Subcutaneous adipose tissue (tissue), 4 donors: Measurements from ENCODE around the gene DUSP1. TPM values are rescaled to one million over a fixed set of nuclear protein-coding genes. Genes with fewer than 3 reads are reported as not detected.

Experiments used
- total RNA-seq, 4 donors: library from RNA; depleted of rRNA; stranded (reverse); fragments of >200 nt; gene quantifications; one replicate each; pipeline ENCODE4 v1.1.0, GENCODE V29; 2016
- TF ChIP-seq, protein P1 (sequence below): fragments of 450-650 bp; IDR thresholded peaks from one replicate; pipeline ENCODE4 v1.5.1; 2016; ENCODE audit warnings: low read depth, mild to moderate bottlenecking, control low read depth, antibody characterized with exemption, moderate library complexity

Gene DUSP1
- total RNA-seq, 4 donors from 2014 or later, result 742 to 1,576 (median 1,059) TPM

GRCh38 chr5:172777881-172778814, 7.2 kb upstream of the DUSP1 start:
- TF ChIP-seq, protein P1, sequence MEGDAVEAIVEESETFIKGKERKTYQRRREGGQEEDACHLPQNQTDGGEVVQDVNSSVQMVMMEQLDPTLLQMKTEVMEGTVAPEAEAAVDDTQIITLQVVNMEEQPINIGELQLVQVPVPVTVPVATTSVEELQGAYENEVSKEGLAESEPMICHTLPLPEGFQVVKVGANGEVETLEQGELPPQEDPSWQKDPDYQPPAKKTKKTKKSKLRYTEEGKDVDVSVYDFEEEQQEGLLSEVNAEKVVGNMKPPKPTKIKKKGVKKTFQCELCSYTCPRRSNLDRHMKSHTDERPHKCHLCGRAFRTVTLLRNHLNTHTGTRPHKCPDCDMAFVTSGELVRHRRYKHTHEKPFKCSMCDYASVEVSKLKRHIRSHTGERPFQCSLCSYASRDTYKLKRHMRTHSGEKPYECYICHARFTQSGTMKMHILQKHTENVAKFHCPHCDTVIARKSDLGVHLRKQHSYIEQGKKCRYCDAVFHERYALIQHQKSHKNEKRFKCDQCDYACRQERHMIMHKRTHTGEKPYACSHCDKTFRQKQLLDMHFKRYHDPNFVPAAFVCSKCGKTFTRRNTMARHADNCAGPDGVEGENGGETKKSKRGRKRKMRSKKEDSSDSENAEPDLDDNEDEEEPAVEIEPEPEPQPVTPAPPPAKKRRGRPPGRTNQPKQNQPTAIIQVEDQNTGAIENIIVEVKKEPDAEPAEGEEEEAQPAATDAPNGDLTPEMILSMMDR, result no peak

DNA sequence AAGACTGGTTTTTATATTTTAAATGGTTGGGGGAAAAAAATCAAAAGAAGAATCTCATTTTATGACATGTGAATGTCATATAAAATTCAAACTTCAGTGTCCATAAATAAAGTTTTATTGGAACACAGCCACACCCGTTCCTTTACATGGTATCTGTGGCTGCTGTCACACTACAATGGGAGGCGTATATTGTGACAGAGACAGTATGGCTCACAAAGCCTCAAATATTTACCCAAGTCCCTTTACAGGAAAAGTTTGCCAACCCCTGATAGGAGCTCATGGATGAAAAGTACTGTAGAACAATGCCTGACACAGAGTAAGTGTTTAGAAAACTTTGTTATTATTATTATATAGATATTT, 5.2 kb upstream of the DUSP1 start:
- TF ChIP-seq, protein P1, result no peak

- TF ChIP-seq, protein P1, result no peak
Observed at GRCh38 chr5:172775326-172776234, 4.6 kb upstream of the DUSP1 start.

DNA sequence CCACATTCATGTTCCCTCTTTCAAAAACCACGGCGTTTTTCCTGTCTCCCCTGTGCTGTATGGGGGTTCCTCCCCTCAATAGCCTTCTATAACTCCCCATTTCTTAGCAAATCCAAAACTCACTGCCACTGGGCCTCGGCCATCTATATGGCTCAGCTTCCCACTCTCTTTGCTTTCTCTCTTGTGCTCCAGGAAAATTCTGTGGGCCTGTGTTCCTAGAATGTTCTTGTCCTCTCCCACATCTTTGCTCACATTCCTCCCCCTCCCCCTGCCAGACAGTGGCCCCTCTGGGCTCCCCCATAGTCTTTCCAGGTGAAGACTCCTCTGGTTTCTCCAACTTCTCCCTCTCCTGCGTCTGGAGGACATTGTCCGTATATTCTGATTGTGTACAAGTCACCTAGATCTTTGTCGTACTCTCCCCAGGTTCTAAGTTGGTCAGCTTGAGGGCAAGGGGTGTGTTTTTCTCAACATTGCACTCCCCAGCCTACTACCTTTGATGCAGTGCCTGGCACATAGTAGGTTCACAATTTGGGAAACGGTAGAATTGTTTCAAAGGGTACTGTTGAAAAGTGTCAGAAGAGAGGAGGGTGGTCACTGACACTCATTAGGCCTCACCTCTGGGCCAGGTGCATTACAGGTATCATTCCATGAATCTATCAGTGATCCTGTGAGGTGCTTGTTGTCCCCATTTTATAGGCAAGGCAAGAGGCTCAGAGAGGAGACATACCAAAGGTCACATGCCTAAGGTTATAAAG, 3.7 kb upstream of the DUSP1 start:
- TF ChIP-seq, protein P1, result no peak

GRCh38 chr5:172773481-172774469, 2.8 kb upstream of the DUSP1 start:
- TF ChIP-seq, protein P1, result no peak

- TF ChIP-seq, protein P1, result no peak
Observed at GRCh38 chr5:172772112-172772906, 1.3 kb upstream of the DUSP1 start.
